Dedifferentiated amniotic fluid mesenchymal stem cell (primary cell): ENCODE data around the gene CEP295NL.
A peak's percentile ranks its signal among the peaks of the same experiment; 100 is the strongest.
"Not testable (repeated sequence)": the region's sequence is repeated elsewhere in the genome, so short reads cannot be mapped to it uniquely, and the experiment has no call there.

Source experiments
- DNase-seq: peaks from one replicate; pipeline ENCODE4 v3.0.0-alpha.2; 2016; ENCODE audit errors: extremely low spot score

CEP295NL gene

GRCh38 chr17:78929908-78930775 is 27.1 kb upstream of the CEP295NL start:
- no peak for DNase-seq

- peak; percentile 47 for DNase-seq
These were observed 22.9 kb upstream of the CEP295NL start for GRCh38 chr17:78925662-78926555.

- peak; percentile 72 for DNase-seq
These were observed 22.2 kb upstream of the CEP295NL start, which contains the start of gene TIMP2 for GRCh38 chr17:78925234-78925633. TSS of gene TIMP2 (minus strand) at chr17:78925387. CDS start at chr17:78925088, 299 bp downstream.

GRCh38 chr17:78924481-78925151 is 21.6 kb upstream of the CEP295NL start:
- DNase-seq = peak; percentile 44

GRCh38 chr17:78923660-78924453 is 20.9 kb upstream of the CEP295NL start:
- no peak for DNase-seq

- no peak for DNase-seq
These were observed 20.0 kb upstream of the CEP295NL start for GRCh38 chr17:78922816-78923498.

- DNase-seq = no peak
These were observed 18.5 kb upstream of the CEP295NL start for GRCh38 chr17:78921437-78921971.

GRCh38 chr17:78920528-78920927 is 17.5 kb upstream of the CEP295NL start:
- DNase-seq = no peak

- no peak for DNase-seq
These were observed 17.0 kb upstream of the CEP295NL start for GRCh38 chr17:78919861-78920450.

GRCh38 chr17:78918979-78919378 is 16.0 kb upstream of the CEP295NL start:
- no peak for DNase-seq

- DNase-seq = no peak
These were observed 14.7 kb upstream of the CEP295NL start for GRCh38 chr17:78917451-78918275.

GRCh38 chr17:78915872-78916632 is 13.1 kb upstream of the CEP295NL start:
- DNase-seq = no peak

- no peak for DNase-seq
These were observed 10.1 kb upstream of the CEP295NL start for GRCh38 chr17:78913115-78913514.

GRCh38 chr17:78912082-78912481 is 9.1 kb upstream of the CEP295NL start:
- DNase-seq = no peak

GRCh38 chr17:78911543-78911942 is 8.5 kb upstream of the CEP295NL start:
- DNase-seq = not testable (repeated sequence)

GRCh38 chr17:78910497-78911284 is 7.7 kb upstream of the CEP295NL start:
- no peak for DNase-seq

GRCh38 chr17:78908426-78908825 is 5.4 kb upstream of the CEP295NL start:
- no peak for DNase-seq
